Transverse colon (tissue), 4 donors: ENCODE data around the gene MEGF10. TPM values are rescaled to one million over a fixed set of nuclear protein-coding genes. Genes with fewer than 3 reads are reported as not detected.

Source experiments
- DNase-seq: peaks from one replicate; pipeline ENCODE4 v3.0.0-alpha.2; 2019
- H3K27ac ChIP-seq, 4 donors: fragments of 200-600 bp; sonication (generic); 2 replicates each; pipeline ENCODE4 v1.5.1; 2016 to 2018; ENCODE audit warnings: inconsistent platforms in 4 of 4
- H3K27me3 ChIP-seq: fragments of 200-600 bp; sonication (generic); 2 replicates; pipeline ENCODE4 v1.5.1; 2017; ENCODE audit warnings: inconsistent platforms
- H3K36me3 ChIP-seq, 4 donors: fragments of 200-600 bp; sonication (generic); 2 replicates each; pipeline ENCODE4 v1.5.1; 2017 to 2019; ENCODE audit warnings: inconsistent platforms in 4 of 4
- H3K4me1 ChIP-seq, 4 donors: fragments of 200-600 bp; sonication (generic); 2 replicates each; pipeline ENCODE4 v1.5.1; 2017 to 2020; ENCODE audit warnings: inconsistent platforms in 4 of 4
- H3K4me3 ChIP-seq, 4 donors: fragments of 200-600 bp; sonication (generic); 1 replicate in 1 of 4; 2 replicates in 3 of 4; pipeline versions ENCODE4 v1.5.1 to v1.6.1; 2017 to 2019; ENCODE audit warnings: inconsistent platforms in 4 of 4
- H3K9me3 ChIP-seq, 2 donors: fragments of 200-600 bp; sonication (generic); 2 replicates each; pipeline ENCODE4 v1.5.1; 2017 to 2019; ENCODE audit warnings: inconsistent platforms in 2 of 2
- EP300 ChIP-seq: sonication (generic); formaldehyde crosslinking; IDR thresholded peaks from one replicate; pipeline ENCODE4 v1.6.1; 2017; ENCODE audit warnings: antibody characterized with exemption, low read depth
- POLR2A ChIP-seq: fragments of 450-650 bp; IDR thresholded peaks from one replicate; pipeline ENCODE4 v1.6.1; 2016; ENCODE audit warnings: antibody characterized with exemption, mild to moderate bottlenecking, moderate library complexity
- POLR2AphosphoS5 ChIP-seq, 3 donors: sonication (generic); formaldehyde crosslinking; IDR thresholded peaks; one replicate each; pipeline ENCODE4 v1.6.1; 2016; ENCODE audit warnings: antibody characterized with exemption in 3 of 3
- whole genome bisulfite sequencing, 2 donors: methylation state at CpG; one replicate each; pipeline ENCODE4 v1.1.5; 2018; ENCODE audit warnings: low coverage in 1 of 2; 5-methylcytosine and 5-hydroxymethylcytosine counted together
- in situ Hi-C, 4 donors: fragments of 200-750 bp; cut with MboI; loops; one replicate each; pipeline versions ENCODE4 v1.15.0 to v1.15.1; 2017; ENCODE audit warnings: low sequenced_read_pairs in 3 of 4, low pct_ligation_motif_present in 1 of 4, low pct_unique_long_range_greater_than_20kb in 1 of 4
- intact Hi-C: fragments of 100-400 bp; cut with DNase I; formaldehyde crosslinking; loops from one replicate; pipeline ENCODE4 v1.15.1; 2023; ENCODE audit warnings: low total_unique reads
- total RNA-seq, 4 donors: library from RNA; depleted of rRNA; stranded (reverse); fragments of >200 nt; gene quantifications; one replicate each; pipeline ENCODE4 v1.1.0, GENCODE V29; 2016
- TF ChIP-seq, protein P1 (sequence below), 5 experiments: fragments of 200-600 bp in 3 of 5; fragments of 450-650 bp in 2 of 5; sonication (generic) in 3 of 5; IDR thresholded peaks; 1 replicate in 2 of 5; 2 replicates in 3 of 5; pipeline ENCODE4 v1.5.1; 2016 to 2017; ENCODE audit warnings: antibody characterized with exemption in 5 of 5, inconsistent platforms in 3 of 5, mild to moderate bottlenecking in 2 of 5, moderate library complexity in 1 of 5

The MEGF10 gene
- total RNA-seq, 4 donors from 2014 or later: 0.68 to 3.0 (median 2.9) TPM; not detected in 1

DNA sequence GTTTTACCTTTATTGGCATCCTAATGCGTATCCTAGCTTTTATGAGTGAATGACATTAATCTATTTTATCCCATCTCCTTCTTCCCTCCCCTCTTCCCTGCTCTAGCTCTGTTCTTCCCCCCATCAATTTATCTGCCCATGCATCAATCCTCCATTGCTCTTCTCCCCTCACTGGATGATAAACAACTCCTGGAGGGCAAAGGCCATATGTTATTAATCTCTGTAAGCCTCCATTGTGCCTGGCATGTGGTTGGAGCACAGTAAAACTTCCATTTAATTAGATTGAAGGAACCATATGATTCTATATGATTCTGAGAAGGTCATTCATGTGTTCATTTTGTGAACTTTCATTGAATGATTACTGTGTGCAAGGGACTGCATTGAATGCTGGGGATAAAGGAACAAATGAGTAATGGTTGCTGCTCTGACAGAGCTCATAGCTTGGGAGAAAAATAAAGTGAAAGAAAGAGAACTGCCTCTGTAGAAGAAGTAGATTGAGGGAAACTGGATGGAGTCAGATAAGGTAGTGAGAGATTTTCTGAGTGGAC, 85.0 kb downstream of the MEGF10 start:
- TF ChIP-seq, protein P1, sequence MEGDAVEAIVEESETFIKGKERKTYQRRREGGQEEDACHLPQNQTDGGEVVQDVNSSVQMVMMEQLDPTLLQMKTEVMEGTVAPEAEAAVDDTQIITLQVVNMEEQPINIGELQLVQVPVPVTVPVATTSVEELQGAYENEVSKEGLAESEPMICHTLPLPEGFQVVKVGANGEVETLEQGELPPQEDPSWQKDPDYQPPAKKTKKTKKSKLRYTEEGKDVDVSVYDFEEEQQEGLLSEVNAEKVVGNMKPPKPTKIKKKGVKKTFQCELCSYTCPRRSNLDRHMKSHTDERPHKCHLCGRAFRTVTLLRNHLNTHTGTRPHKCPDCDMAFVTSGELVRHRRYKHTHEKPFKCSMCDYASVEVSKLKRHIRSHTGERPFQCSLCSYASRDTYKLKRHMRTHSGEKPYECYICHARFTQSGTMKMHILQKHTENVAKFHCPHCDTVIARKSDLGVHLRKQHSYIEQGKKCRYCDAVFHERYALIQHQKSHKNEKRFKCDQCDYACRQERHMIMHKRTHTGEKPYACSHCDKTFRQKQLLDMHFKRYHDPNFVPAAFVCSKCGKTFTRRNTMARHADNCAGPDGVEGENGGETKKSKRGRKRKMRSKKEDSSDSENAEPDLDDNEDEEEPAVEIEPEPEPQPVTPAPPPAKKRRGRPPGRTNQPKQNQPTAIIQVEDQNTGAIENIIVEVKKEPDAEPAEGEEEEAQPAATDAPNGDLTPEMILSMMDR (IDR thresholded peaks at IDR 0.05): no peak
- no peak for TF ChIP-seq POLR2AphosphoS5 (IDR thresholded peaks at IDR 0.05)
- TF ChIP-seq EP300: no peak
- TF ChIP-seq POLR2A: no peak
- no peaks in the 10 kb centered on the region for H3K9me3 ChIP-seq
- no peak overlapping the region for H3K4me3 ChIP-seq
- no peaks in the 10 kb centered on the region for H3K4me1 ChIP-seq
- intact Hi-C loops: no loop called here
- 89 to 90% methylated on average over 1 of the region's 1 CpG for WGBS, 2 donors
- no peak overlapping the region for H3K27ac ChIP-seq
- in situ Hi-C loops: no loop called here
- no peaks in the 10 kb centered on the region for H3K27me3 ChIP-seq
- no peak for DNase-seq
- no peaks in the 10 kb centered on the region for H3K36me3 ChIP-seq

DNA sequence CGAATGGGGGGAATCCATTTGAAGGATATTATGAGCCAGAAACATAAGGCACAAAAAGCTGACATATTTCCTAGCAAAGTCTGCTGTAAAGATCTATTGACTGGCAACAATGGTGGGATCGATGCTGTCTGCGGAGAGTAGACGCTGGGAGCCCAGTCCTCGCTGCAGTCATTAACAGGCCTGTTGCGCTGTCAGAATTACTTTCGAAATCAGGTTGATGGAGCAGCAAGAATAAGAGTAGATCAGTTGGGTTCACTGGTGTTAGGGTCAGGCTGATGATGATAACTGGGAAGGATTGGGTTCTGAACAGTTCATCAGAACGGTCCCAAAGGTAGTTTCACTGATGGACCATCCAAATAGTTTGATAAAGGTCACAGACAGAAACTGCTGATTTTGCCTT, 87.1 kb downstream of the MEGF10 start:
- Histone ChIP-seq H3K27me3 (no peaks in the 10 kb centered on the region), H3K4me1 (no peaks in the 10 kb centered on the region), H3K27ac (no peak overlapping the region), H3K36me3 (no peaks in the 10 kb centered on the region), H3K4me3 (no peak overlapping the region), H3K9me3 (no peaks in the 10 kb centered on the region)
- in situ Hi-C loops: no loop called here
- TF ChIP-seq, protein P1 (IDR thresholded peaks at IDR 0.05): no peak
- TF ChIP-seq POLR2A: no peak
- no peak for TF ChIP-seq POLR2AphosphoS5 (IDR thresholded peaks at IDR 0.05)
- TF ChIP-seq EP300: no peak
- intact Hi-C loops: no loop called here
- DNase-seq: no peak
- WGBS, 2 donors: 92 to 94% methylated on average over 7 to 8 of the region's 8 CpGs

DNA sequence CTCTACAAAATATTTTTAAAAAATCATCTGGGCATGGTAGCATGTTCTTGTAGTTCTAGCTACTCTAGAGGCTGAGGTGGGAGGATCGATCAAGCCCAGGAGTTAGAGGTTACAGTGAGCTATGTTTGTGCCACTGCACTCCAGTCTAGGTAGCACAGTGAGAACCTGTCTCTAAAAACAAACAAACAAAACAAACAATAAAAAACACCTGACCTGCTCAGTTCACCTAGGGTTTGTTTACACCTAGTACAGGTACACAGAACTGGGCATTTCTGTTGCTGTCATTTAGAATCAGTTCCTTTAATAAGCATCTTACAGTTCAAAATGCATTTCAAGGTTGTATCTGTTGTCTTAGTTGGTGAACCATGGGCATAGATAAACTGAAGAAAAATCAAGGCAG, 95.3 kb downstream of the MEGF10 start:
- in situ Hi-C loops (no loop called here), intact Hi-C loops (no loop called here)
- H3K36me3 ChIP-seq: no peaks in the 10 kb centered on the region
- no peak overlapping the region for H3K27ac ChIP-seq
- TF ChIP-seq EP300 (no peak), POLR2A (no peak)
- no peaks in the 10 kb centered on the region for H3K27me3 ChIP-seq
- no peak for DNase-seq
- WGBS, 2 donors: 100% methylated on average over 1 of the region's 1 CpG; no CpG with 5 or more reads in 1 of the 2 donors
- no peak overlapping the region for H3K4me3 ChIP-seq
- H3K9me3 ChIP-seq: no peaks in the 10 kb centered on the region
- H3K4me1 ChIP-seq: no peaks in the 10 kb centered on the region

DNA sequence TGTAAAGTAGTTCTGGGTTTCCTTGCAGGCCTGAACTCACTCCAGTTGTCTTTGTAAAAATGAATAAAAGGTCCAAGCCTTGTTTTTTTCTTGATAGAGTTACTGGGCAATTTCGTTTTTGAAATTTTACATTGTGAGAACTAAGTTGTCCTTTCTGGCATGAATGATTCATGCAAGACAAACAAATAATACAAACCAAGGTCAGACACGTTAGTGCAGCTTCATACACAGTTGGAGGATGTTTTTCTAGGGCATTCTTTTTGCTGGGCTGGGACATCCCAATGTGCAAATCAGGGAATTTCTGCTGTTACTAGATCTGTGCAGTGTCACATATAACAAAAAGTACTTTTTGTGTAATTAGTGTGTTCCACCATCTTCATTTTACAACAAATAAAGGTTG, 96.0 kb downstream of the MEGF10 start:
- Histone ChIP-seq H3K27ac (no peak overlapping the region), H3K36me3 (no peaks in the 10 kb centered on the region), H3K9me3 (no peaks in the 10 kb centered on the region), H3K27me3 (no peaks in the 10 kb centered on the region), H3K4me3 (no peak overlapping the region), H3K4me1 (no peaks in the 10 kb centered on the region)
- TF ChIP-seq POLR2A (no peak), POLR2AphosphoS5 (IDR thresholded peaks at IDR 0.05) (no peak), EP300 (no peak)
- TF ChIP-seq, protein P1 (IDR thresholded peaks at IDR 0.05): no peak
- DNase-seq: no peak
- 28 to 37% methylated on average over 2 of the region's 2 CpGs for whole genome bisulfite sequencing, 2 donors
- intact Hi-C loops: no loop called here
- in situ Hi-C loops: no loop called here

DNA sequence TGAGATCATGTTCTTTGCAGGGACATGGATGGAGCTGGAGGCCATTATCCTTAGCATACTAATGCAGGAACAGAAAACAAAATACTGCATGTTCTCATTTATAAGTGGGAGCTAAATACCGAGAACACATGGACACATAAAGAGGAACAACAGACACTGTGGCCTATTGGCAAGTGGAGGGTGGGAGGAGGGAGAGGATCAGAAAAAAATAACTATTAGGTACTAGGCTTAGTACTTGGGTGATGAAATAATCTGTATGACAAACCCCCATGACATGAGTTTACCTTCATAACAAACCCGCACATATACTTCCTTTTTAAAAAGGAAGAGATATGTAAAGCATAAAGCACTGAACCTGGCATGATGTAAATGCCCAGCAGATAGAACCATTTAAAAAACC, 99.0 kb downstream of the MEGF10 start:
- Histone ChIP-seq H3K4me3 (no peak overlapping the region), H3K36me3 (no peaks in the 10 kb centered on the region), H3K9me3 (no peaks in the 10 kb centered on the region), H3K27ac (no peak overlapping the region), H3K4me1 (no peaks in the 10 kb centered on the region), H3K27me3 (no peaks in the 10 kb centered on the region)
- intact Hi-C loops: no loop called here
- DNase-seq: no peak
- TF ChIP-seq, protein P1 (IDR thresholded peaks at IDR 0.05): no peak
- TF ChIP-seq POLR2AphosphoS5 (IDR thresholded peaks at IDR 0.05) (no peak), EP300 (no peak), POLR2A (no peak)
- WGBS, 2 donors: 69 to 70% methylated on average over 2 of the region's 2 CpGs
- in situ Hi-C loops: no loop called here
